Dedifferentiated amniotic fluid mesenchymal stem cell (primary cell): ENCODE data around the gene ATXN7L2.

Experiments
- DNase-seq: peaks from one replicate; pipeline ENCODE4 v3.0.0-alpha.2; 2016; ENCODE audit errors: extremely low spot score

ATXN7L2 gene

DNA sequence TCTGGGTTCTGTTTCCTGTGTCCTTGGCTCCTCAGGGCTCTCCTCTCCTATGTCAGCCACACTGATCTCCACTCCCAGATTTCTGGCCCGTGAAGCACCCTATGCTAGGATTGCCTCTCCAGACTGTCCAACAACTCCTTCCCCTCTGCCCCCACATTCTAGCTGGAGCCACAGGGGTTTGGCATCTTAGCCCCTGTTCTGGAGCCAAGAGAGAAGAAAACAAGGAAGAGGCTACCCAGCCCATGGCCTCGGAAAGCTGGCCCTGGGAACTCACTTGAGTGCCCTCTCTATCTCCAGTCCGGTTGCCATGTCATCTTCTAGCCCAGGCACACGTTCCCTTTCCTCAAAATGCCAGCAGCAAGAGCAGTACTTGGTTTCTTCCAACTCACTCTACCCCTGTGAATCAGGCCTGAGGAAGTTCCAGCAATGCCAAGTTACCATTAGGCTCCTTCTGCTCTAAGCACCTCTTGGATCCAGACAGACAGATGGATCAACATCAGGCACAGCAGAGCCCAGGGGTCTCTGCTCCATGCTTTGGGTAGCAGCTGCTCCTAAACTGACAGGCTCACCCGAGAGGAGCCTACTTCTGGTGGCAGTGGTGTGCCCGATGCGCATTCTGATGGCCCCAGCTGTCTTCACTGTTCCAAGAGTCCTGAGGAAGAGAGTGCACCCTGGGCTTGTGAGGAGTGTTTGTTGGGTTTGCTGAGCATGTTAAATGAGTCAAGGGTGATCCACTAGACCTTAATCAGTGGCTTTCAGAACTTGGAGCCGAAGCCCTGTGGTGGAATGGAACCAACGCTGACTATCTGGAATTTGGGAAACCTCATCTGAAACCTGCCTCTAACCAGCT is 44.4 kb downstream of the ATXN7L2 start:
- DNase-seq = no peak

DNA sequence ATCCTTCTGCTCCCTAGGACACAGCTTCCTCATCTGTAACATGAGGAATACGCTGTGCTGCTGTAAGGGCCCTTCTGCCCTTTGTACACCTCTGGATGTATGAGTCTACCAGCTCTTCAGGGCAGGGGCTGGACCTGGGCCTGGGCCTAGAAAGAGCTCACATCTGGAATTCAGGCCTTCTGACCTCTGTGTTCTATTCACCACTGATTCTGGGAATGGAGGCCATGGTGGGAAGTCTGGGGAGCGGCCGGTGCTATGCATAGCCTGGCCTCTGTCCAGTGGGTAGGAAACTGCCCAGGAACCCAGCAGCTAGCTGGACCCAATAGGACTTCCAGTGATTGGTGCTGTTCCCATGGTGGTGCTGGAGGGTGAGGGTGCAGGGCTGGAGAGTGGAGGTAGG is 45.0 kb downstream of the ATXN7L2 start:
- DNase-seq = no peak

DNA sequence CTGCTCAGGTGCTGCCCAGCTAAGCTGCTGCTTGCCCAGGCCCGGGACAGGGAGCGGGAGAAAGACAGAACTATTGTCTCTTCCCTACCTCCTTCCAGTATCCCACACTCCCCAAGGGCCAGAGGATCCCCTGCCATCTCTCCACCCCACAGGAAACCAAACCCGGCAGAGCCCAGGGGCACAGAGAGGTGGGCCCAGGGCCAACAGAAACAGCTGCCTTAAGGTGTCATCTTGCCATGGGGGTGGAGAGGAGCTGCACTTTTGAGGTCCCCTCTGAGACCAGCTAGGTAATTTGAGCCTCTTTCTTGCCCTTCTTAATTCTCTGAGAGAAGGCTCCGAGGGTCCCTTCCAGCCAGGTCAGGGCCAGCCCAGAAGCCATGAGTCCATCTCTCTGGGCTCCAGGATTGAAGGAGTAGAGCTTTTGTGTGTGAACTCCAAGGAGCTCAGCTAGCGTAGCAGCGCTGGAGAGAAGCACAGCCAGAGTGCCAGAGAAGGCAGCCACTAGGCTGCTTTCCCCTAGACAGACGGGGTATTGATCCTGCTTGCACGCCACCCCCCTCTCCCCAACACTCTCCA is 46.3 kb downstream of the ATXN7L2 start:
- no peak for DNase-seq

DNA sequence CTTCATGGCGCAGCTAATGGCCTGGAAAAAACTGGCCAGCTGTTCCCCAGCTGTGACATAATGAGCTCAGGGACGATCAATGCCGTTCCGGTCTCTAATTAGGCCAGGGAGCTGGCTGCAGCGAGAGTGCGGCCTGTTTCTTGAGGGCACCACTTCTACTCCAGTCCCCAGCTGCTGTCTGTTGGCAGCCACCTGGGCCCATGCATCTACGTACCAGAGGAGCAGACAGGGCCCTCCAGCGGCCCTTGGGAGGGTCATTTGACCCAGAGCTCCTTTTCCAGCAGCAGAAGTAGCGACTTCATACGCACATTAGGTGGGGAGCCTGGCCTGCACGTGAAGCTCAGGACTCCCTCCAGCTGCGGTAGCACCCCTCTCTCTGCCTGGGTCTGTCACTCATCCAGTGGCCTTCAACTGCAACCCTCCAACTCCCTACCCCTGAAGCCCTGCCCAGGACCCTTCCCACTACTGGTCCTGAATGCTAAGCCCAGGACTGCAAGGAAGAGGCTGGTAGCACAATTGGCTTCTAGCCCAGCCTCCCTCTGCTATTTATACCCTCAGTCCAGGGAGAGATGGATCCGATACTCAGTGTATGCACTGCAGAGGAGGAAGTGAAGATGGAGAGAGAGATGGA is 46.9 kb downstream of the ATXN7L2 start:
- no peak for DNase-seq

DNA sequence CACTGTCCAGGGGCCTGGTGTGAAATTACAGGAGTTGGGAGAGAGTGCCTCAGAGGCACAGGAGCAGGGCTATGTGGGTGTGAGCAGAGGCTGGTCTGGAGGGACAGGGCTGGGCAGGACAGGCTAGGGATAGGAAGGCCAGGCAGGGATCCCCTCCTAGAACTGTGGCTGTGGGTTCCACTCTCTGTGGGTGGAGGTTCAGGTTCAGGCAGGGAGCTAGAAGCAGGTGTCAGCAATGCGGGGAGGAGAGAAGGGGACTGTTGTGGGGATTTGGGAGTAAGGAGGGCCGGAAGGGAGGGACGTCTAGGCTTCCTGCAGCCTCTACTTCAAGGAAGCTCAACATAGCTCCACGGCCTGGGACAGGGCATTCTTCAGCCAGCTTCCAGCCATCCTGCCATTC is 47.7 kb downstream of the ATXN7L2 start:
- no peak for DNase-seq

DNA sequence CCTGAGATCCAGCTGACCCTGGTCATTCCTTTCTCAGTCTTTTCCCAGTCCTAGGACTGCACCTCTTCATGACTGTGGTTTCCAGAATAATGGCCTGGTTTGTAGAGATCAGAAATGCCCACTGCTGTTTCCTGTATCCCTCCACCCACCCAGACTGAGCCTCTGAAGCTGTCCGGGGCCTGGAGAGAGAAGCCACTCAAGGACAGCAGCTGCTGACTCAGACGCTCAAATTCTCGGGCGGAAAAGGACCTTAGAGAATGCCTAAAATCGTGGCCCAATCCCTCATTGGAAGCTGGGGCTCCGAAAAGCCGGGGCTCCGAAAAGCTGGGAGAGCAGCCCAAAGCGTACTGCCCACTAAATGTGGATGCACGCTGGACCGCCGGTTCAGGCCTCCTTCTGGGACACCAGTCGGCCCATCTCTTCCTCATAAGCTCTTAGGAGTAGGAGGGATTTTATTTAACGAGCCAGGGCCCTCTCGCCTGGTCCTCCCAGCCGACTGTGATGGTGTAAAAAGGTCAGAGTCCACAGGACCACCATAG is 48.2 kb downstream of the ATXN7L2 start:
- no peak for DNase-seq

DNA sequence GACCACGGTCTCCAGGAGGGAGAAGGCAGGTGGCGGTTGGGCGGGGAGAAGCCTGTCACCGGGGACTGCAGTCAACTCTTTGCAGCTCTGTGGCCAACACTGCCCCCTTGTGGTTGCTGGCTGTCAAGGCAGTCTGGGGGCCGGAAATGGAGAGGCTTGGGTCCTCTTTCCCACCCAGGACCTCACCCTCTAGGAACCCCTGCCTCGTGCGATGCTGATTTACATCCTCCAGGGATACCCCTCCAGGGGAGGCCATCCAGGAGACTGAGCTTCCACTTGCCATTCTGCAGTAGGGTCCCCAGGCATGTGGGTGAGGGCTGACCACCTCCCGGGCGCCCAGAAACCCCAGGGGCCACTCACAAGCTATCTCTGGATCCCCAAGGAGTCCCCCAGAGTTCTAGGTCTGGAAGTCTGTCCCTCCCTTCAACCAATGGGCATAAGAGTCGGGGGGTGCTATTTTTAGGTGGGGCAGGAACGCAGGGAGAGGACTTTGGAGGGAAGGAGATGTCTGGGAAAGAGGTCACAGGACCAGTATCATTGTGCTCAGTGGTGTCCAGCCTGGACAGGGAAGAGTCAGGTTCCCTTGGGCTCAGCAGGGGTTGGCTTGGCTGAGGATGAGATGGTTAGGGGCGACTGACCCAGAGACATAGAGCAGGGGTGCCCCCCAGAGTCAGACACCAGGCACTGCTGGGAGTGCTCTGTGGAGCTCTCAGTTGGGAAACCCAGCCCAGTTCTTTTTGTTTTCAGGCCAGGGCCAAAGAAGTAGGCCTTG is 48.8 kb downstream of the ATXN7L2 start:
- peak; percentile 75 for DNase-seq

DNA sequence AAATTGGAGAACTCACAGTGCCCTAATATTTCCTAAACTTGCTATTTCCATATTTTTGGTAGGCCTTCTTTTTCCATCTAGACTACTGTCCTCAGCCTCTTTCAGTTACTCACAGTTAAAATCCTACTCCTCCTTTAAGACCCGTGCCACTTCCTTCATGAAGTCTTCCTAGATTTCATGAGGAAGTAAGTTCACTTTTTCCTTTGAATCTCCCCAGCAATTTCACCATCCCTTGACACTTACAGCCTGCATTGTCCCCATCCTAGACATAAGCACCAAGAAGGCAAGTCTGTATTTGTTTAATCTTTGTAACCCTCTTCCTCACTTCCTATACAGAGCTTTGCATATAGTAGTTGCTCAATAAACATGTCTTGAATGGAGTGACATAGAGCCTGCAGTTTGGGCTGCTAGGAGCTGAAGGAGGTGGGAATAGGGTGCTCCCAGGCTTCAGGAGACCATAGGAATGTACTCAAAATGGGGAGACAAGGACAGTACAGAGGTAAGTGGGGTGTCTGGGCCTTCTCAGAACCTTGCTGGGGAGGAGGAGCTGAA is 50.7 kb downstream of the ATXN7L2 start:
- no peak for DNase-seq

DNA sequence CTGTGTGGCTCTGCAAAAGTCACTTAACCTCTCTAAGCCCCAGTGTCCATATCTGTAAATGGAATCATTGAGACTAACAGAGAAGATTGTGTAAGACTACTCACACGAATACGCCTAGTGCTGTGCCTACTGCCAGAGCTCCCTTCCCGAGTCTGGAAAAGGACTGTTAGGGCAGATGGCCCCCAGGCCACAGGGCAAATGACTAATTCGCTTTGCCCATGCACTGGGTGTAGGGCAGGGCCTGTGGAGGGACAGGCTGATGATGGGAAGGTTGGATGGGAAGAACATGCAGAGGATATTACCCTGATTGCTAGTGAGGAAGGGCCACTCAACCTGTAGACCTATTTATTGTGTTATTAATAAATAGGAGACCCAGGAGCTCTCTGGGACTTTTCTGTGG is 51.8 kb downstream of the ATXN7L2 start:
- DNase-seq = no peak

DNA sequence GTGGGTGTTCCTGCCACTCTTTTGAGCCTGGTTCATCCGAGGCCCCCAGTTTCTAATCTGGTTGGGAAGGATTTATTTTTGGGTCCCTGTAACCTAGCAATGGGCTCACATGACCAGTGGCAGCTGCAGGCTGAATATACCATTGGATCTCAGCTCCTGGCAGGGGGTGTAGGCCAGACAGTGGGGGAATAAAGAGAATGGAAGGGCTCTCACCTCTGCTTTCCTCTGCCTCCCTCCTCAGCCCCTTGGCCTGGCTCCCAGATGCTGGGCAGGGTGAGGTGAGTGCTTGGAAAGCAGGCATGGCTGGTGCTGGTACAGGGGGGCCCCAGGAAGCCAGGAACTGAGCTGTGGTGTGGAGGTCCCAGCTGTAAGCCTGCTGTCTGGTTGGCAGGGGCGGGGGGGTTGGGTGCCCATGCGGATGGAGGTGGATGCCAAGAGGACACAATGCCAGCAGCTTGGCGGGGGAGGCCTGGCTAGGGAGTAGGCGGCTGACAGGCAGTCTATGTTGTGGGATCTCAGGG is 52.3 kb downstream of the ATXN7L2 start:
- DNase-seq = no peak

DNA sequence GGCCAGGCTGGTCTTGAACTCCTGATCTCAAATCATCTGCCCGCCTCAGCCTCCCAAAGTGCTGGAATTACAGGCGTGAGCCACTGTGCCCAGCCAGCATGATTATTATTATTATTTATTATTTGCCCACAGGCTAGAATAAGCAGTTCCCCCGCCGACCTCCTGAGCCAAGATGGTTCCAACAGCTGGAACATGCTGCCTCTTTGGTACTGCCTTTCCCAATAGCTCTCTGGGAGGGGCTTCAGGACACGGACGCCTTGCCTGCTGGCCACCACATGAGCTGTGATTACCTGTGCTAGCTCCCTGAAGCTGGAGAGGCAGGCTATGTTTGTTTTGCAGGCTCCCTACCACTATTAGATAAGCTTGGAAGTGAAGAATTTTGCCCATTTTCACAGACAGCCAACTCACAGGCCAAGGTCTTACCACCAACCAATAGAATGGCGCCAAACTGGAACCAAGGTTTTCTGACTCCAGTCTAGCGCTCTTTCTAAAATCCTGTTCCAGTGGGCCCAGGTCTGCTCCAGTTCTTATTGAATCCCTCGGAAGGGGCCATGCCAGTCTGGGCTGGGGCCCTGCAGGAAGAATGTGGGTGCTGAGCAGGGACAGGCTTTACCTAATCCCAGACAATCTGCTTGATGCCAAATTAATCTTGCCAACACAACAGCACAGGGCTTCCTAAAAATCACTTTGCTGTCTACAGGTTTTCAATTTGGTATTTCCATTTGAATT is 53.9 kb downstream of the ATXN7L2 start:
- no peak for DNase-seq

DNA sequence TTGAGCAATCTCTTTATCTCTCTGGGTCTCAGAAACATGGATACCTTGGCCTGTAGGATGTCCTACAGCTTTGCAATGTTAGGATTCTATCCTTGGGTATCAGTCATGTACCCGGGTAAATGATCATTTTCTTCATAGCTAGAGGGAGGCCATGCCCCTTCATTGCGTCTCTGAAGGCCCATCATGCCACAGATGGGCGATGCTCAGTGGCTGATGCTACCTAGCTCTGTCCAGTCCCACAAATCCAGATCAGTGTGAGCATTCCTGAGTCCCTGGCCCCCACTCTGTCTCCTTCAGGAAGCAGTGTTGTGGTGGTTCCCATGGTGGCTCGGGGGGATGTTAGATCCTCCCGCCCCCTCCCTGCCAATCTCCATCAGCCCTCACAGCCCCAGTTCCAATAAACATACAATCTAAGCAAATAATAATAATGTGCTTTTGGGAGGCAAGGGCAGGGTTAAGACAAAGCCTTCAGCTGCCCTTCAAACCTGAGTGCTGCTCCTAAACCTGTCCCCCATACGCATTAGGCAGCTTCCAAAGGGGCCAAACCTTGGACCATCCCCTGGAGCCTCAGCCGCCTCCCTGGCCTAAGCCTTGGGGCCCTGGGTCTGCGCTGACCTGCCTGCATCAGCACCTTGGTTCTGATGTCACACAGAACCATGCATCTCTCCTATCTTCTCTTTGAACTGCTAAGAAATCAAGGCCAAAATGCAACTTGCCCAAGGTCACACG is 55.3 kb downstream of the ATXN7L2 start:
- DNase-seq = no peak

DNA sequence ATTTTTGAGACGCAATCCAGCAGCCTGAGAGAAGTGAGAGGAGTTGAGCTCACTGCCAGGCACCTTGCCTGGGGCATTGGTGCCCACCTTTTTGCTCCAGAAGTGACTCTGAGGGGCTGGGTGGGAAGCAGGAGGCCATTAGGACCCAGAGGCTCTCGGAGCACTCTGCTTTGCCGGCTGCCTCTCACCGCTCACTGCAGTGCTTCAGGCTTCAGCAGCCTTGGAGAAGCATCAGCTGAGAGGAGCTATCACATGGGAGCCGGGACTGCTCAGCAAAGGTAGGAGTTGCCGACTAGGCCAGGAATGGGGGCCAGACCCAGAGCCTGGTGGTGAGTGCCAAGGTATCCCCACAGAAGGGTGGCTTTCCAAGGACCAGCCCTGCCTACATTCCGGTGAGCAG is 56.0 kb downstream of the ATXN7L2 start, which contains the start of gene GPR61:
TSS of gene GPR61 (plus strand) at position 197 of the 400 bp plus-strand sequence. CDS start 3,151 bp downstream, outside the sequence.
- DNase-seq = no peak

DNA sequence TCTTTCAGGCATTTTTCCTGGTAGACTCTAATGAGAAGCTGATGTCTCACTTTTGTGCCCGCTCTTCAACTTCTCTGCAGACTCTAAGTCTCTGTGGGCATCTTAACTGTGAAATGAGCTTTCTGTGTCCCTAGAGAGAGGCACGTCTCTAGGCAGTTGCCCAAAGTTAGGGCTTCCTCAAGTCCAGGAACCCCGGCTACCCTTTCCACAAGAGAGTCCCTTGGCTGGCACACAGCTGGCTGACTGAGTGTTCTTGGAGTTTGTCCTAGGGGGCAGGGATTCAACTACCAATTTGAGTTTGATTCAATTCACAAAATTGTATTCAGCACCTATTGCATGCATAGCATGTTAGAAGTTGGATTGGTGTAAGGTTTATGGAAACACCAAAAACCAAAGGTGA is 57.4 kb downstream of the ATXN7L2 start:
- no peak for DNase-seq
